DOHH2 (cell line): Measurements from ENCODE around the gene HOXA1.

Experiments
- H3F3A ChIP-seq: fragments of 200-600 bp; sonication (generic), shearing (Covaris generic); 2 replicates; pipeline ENCODE4 v1.6.0; 2016; ENCODE audit warnings: antibody characterized with exemption, mild to moderate bottlenecking; ENCODE audit not compliant: control insufficient read depth, insufficient read depth
- H3K27ac ChIP-seq: fragments of 200-600 bp; sonication (generic); 2 replicates; pipeline ENCODE4 v1.5.1; 2014; ENCODE audit warnings: low read depth, mild to moderate bottlenecking, low read length, moderate library complexity
- H3K27me3 ChIP-seq: fragments of 200-600 bp; sonication (generic); 2 replicates; pipeline ENCODE4 v1.6.1; 2014; ENCODE audit warnings: mild to moderate bottlenecking, low read length, mixed read lengths; ENCODE audit not compliant: control insufficient read depth
- H3K36me3 ChIP-seq: fragments of 200-600 bp; sonication (generic); 2 replicates; pipeline ENCODE4 v1.6.1; 2014; ENCODE audit warnings: mild to moderate bottlenecking, low read length, moderate library complexity, mixed read lengths; ENCODE audit not compliant: control insufficient read depth
- H3K4me1 ChIP-seq: fragments of 200-600 bp; sonication (generic); 2 replicates; pipeline ENCODE4 v1.6.1; 2014; ENCODE audit warnings: mild to moderate bottlenecking, low read length, mixed read lengths; ENCODE audit not compliant: control insufficient read depth
- H3K4me2 ChIP-seq: fragments of 200-600 bp; sonication (generic); 2 replicates; pipeline ENCODE4 v1.6.0; 2014; ENCODE audit warnings: mild to moderate bottlenecking, low read length, moderate library complexity
- H3K4me3 ChIP-seq: fragments of 200-600 bp; sonication (generic); 2 replicates; pipeline ENCODE4 v1.5.1; 2014; ENCODE audit warnings: mild to moderate bottlenecking, low read length, mixed read lengths
- H3K79me2 ChIP-seq: fragments of 200-600 bp; sonication (generic); 2 replicates; pipeline ENCODE4 v1.6.1; 2014; ENCODE audit warnings: mild to moderate bottlenecking, low read length, mixed read lengths; ENCODE audit not compliant: control insufficient read depth
- H3K9me2 ChIP-seq: fragments of 200-600 bp; sonication (generic); replicated peaks from 2 replicates; pipeline ENCODE4 v1.6.1; 2014; ENCODE audit warnings: mild to moderate bottlenecking, low read length, mixed read lengths; ENCODE audit not compliant: control insufficient read depth
- H3K9me3 ChIP-seq: fragments of 200-600 bp; sonication (generic); 2 replicates; pipeline ENCODE4 v1.6.1; 2014; ENCODE audit warnings: antibody characterized with exemption, low read length, mixed read lengths; ENCODE audit not compliant: control insufficient read depth, insufficient read depth
- H4K20me1 ChIP-seq: fragments of 200-600 bp; sonication (generic); 2 replicates; pipeline ENCODE4 v1.6.0; 2014; ENCODE audit warnings: low read depth, mild to moderate bottlenecking, antibody characterized with exemption, low read length, moderate library complexity; ENCODE audit not compliant: control insufficient read depth, insufficient read depth
- EZH2phosphoT487 ChIP-seq: fragments of 200-600 bp; sonication (generic); IDR thresholded peaks from 2 replicates; pipeline ENCODE4 v1.6.1; 2017; ENCODE audit warnings: borderline replicate concordance, mild to moderate bottlenecking, antibody characterized with exemption, low read length, moderate library complexity, mixed read lengths
- TF ChIP-seq, protein P1 (sequence below): fragments of 200-600 bp; sonication (generic); IDR thresholded peaks from one replicate; pipeline ENCODE4 v1.5.1; 2014; ENCODE audit warnings: antibody characterized with exemption, mild to moderate bottlenecking, low read depth, low read length; ENCODE audit not compliant: poor library complexity, severe bottlenecking

Gene HOXA1

DNA sequence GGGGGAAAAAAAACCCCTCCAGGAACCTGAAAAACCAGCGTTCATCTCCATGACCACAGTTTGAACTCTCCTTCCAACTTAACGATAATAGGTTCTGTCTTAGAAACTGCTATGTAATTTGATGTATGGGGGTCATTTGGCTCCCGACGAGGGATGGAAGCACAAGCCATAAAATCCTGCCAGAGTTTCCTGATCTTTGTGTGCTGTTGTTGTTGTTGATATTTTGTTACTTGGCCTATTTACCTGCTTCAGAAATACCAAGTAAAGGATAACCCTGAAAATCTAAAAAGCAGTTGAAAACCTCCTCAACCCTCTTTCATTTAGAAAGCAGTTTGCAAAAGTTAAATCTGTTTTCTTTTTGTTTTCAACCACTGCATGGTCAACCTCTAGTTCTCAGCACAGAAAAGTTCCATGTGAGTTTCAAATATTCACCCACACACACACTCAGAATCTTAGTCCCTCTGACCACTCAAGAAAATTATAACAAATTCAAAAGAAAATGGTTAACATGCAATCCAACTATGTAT, 16.0 kb upstream of the HOXA1 start:
- no peak overlapping the region for H3K4me3 ChIP-seq
- H4K20me1 ChIP-seq, result no peaks in the 10 kb centered on the region
- H3K9me2 ChIP-seq, result no peaks in the 10 kb centered on the region
- H3K27me3 ChIP-seq, result no peaks in the 10 kb centered on the region
- H3K36me3 ChIP-seq, result no peaks in the 10 kb centered on the region
- TF ChIP-seq EZH2phosphoT487, result no peak
- TF ChIP-seq, protein P1, sequence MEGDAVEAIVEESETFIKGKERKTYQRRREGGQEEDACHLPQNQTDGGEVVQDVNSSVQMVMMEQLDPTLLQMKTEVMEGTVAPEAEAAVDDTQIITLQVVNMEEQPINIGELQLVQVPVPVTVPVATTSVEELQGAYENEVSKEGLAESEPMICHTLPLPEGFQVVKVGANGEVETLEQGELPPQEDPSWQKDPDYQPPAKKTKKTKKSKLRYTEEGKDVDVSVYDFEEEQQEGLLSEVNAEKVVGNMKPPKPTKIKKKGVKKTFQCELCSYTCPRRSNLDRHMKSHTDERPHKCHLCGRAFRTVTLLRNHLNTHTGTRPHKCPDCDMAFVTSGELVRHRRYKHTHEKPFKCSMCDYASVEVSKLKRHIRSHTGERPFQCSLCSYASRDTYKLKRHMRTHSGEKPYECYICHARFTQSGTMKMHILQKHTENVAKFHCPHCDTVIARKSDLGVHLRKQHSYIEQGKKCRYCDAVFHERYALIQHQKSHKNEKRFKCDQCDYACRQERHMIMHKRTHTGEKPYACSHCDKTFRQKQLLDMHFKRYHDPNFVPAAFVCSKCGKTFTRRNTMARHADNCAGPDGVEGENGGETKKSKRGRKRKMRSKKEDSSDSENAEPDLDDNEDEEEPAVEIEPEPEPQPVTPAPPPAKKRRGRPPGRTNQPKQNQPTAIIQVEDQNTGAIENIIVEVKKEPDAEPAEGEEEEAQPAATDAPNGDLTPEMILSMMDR, result no peak
- no peaks in the 10 kb centered on the region for H3K9me3 ChIP-seq
- H3K79me2 ChIP-seq, result no peaks in the 10 kb centered on the region
- H3K4me1 ChIP-seq, result no peaks in the 10 kb centered on the region
- 0 out of 2 replicates have a peak, but pooled peaks cover 2% of the 10 kb centered on the region for H3F3A ChIP-seq
- no peak overlapping the region for H3K27ac ChIP-seq
- H3K4me2 ChIP-seq, result no peak overlapping the region

DNA sequence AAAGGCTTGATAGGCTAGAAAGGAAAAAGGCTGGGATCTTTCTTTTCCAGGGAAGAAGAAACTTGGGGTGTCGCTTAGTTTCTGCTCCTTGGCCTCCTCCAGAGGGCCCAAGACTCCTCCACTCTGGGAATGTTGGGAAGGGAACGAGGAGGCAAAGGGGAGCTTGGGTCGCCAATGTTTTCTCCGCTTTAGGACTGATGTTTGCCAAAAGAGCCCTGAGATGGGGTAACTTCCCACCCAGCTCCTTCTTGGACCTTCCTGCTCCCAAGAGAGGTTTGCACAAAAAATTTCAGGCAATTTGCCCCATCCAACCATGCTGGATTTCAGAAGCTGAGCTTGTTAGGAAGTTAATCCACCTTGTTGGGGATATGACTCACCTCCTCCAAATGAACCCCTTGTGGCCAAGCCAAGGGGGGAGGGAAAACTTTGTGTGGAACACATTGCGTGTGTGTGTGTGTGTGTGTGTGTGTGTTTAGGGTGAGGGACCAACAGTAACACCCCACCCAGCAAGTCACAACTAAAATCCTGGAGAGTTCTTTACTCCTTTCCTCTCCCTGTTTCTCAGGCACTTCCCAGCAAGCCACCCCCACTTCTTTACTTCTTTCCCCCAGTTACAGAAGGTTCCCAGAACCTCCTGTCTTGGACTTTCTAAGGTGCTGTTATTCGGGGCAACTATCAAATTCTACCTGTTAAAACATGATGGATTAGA, 15.4 kb upstream of the HOXA1 start:
- 0 out of 2 replicates have a peak, but pooled peaks cover 2% of the 10 kb centered on the region for H3F3A ChIP-seq
- H3K4me1 ChIP-seq, result no peaks in the 10 kb centered on the region
- no peaks in the 10 kb centered on the region for H3K27me3 ChIP-seq
- H3K9me2 ChIP-seq, result no peaks in the 10 kb centered on the region
- H3K4me2 ChIP-seq, result no peak overlapping the region
- H3K9me3 ChIP-seq, result no peaks in the 10 kb centered on the region
- H3K79me2 ChIP-seq, result no peaks in the 10 kb centered on the region
- TF ChIP-seq, protein P1, result no peak
- TF ChIP-seq EZH2phosphoT487, result no peak
- no peak overlapping the region for H3K27ac ChIP-seq
- H3K36me3 ChIP-seq, result no peaks in the 10 kb centered on the region
- no peak overlapping the region for H3K4me3 ChIP-seq
- no peaks in the 10 kb centered on the region for H4K20me1 ChIP-seq

DNA sequence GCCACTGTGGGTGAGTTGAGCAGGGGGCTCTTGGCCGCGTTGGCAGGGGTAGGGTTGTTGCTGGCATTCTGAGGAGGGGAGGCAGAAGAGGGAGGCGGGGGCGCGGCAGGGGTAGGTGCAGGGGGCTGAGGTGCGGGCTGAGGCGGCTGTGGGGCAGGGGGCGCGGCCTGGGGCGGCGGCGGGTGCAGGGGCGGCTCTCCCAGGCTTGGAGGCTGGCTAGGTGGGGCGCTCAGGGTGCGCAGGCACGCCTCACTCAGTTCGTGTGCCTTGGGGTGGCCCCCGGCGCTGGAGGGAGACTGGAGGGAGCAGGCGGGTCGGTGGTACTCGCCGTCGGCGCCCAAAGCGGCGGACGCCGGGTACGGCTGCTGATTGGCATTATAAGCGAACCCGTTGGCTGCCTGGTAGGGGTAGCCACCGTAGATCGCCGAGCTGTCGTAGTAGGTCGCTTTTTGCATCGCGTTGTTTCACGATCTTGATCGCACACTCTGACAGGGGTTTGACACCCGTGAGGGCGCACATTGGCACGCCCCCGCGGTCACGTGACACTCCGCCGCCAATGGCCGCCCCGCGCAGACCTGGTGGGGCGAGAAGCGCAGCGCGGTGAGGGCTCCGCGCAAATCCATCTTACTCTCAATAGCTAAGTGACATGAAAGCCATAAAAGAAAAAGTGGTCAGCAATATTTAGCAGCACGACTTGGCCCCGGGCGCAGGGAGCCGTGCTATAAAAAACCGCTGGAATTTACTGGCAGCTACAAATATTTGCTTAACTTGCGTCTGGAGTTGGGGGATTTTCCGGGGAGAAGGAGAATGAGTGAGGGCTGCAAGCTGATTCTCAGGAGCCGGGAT, 14.6 kb upstream of the HOXA1 start:
- no peaks in the 10 kb centered on the region for H4K20me1 ChIP-seq
- H3K9me2 ChIP-seq, result no peaks in the 10 kb centered on the region
- peaks cover 3% of the 10 kb centered on the region; the same call in 1 of the 2 replicates for H3K27me3 ChIP-seq
- no peak overlapping the region for H3K4me3 ChIP-seq
- no peaks in the 10 kb centered on the region for H3K9me3 ChIP-seq
- no peak overlapping the region for H3K4me2 ChIP-seq
- no peaks in the 10 kb centered on the region for H3K4me1 ChIP-seq
- H3K36me3 ChIP-seq, result no peaks in the 10 kb centered on the region
- no peak overlapping the region for H3K27ac ChIP-seq
- TF ChIP-seq, protein P1, result no peak
- TF ChIP-seq EZH2phosphoT487, result no peak
- H3F3A ChIP-seq, result 0 out of 2 replicates have a peak, but pooled peaks cover 2% of the 10 kb centered on the region
- H3K79me2 ChIP-seq, result no peaks in the 10 kb centered on the region
